ENCODE measurements around the gene RPLP1. TPM values are rescaled to one million over a fixed set of nuclear protein-coding genes. Genes with fewer than 3 reads are reported as not detected.
A peak's percentile ranks its signal among the peaks of the same experiment; 100 is the strongest.

The RPLP1 gene
- total and polyA plus RNA-seq, 9 of the 15 experiments (the other 6 are each of a cell fraction or from before 2014, with no cell fraction given) = 76.3 to 3,053 (median 847) TPM

GRCh38 chr15:69462493-69463181 is 10.0 kb downstream of the RPLP1 start (continued):
- TF ChIP-seq EP300 (IDR thresholded peaks at IDR 0.05; ENCODE audit: low read length) (peak; percentile 35; the same call in 1 of the 2 replicates), NR2F6 (CRISPR knock-in tag; IDR thresholded peaks at IDR 0.05) (no peak), ZNF449 (CRISPR knock-in tag; IDR thresholded peaks at IDR 0.05) (no peak), ZNF586 (CRISPR knock-in tag; conservative IDR thresholded peaks at IDR 0.05) (no peak), XRCC5 (IDR thresholded peaks at IDR 0.05; ENCODE audit: low read depth, low read length) (peak; percentile 70; the same call in 1 of the 2 replicates), CHD2 (IDR thresholded peaks at IDR 0.05; ENCODE audit: low read depth, low read length) (no peak), POLR2H (tag; IDR thresholded peaks at IDR 0.05; ENCODE audit: low read depth) (peak; percentile 87), KDM5B (IDR thresholded peaks at IDR 0.05; ENCODE audit: insufficient replicate concordance, low read depth, low read length) (peak; percentile 81), ZNF695 (CRISPR knock-in tag; IDR thresholded peaks at IDR 0.05) (no peak), ARID2 (IDR thresholded peaks at IDR 0.05) (no peak), MLX (CRISPR knock-in tag; conservative IDR thresholded peaks at IDR 0.05) (no peak), ZNF655 (CRISPR knock-in tag; IDR thresholded peaks at IDR 0.05) (no peak), HNRNPL (IDR thresholded peaks at IDR 0.05; ENCODE audit: low read depth, low read length) (no peak), PHF8 (IDR thresholded peaks at IDR 0.05; ENCODE audit: borderline replicate concordance, low read length) (peak; percentile 77), MAFK (IDR thresholded peaks at IDR 0.05; ENCODE audit: low read length) (peak; percentile 43), BCOR (IDR thresholded peaks at IDR 0.05) (peak; percentile 74), RBM14 (IDR thresholded peaks at IDR 0.05; ENCODE audit: borderline replicate concordance, insufficient read depth, low read depth, low read length) (no peak), ZFX (CRISPR knock-in tag; IDR thresholded peaks at IDR 0.05) (peak; percentile 86), ZNF354B (CRISPR knock-in tag; IDR thresholded peaks at IDR 0.05) (no peak)

Measured in K562 (cell line).